GM23248 (cell line): ENCODE data around the gene EIPR1. TPM values are rescaled to one million over a fixed set of nuclear protein-coding genes. Genes with fewer than 3 reads are reported as not detected.
A peak's percentile ranks its signal among the peaks of the same experiment; 100 is the strongest.

ENCODE experiments used
- DNase-seq: peaks from one replicate; pipeline ENCODE4 v3.0.0-alpha.2; 2015
- H2AFZ ChIP-seq: fragments of 200-600 bp; sonication (generic); 2 replicates; pipeline ENCODE4 v1.6.1; 2016; ENCODE audit warnings: antibody characterized with exemption
- H3F3A ChIP-seq: fragments of 200-600 bp; sonication (generic); 2 replicates; pipeline ENCODE4 v1.6.1; 2016; ENCODE audit warnings: mild to moderate bottlenecking, antibody characterized with exemption, mixed run types; ENCODE audit not compliant: insufficient read depth
- H3K27ac ChIP-seq: fragments of 200-600 bp; sonication (generic); 2 replicates; pipeline ENCODE4 v1.5.1; 2016; ENCODE audit warnings: mild to moderate bottlenecking
- H3K27me3 ChIP-seq: fragments of 200-600 bp; sonication (generic); replicated peaks from 2 replicates; pipeline ENCODE4 v1.6.1; 2016; ENCODE audit warnings: mild to moderate bottlenecking; ENCODE audit not compliant: insufficient read depth
- H3K36me3 ChIP-seq: fragments of 200-600 bp; sonication (generic); 2 replicates; pipeline ENCODE4 v1.6.1; 2016; ENCODE audit warnings: low read depth, mild to moderate bottlenecking
- H3K4me1 ChIP-seq: fragments of 200-600 bp; sonication (generic); 2 replicates; pipeline ENCODE4 v1.6.1; 2016; ENCODE audit warnings: mild to moderate bottlenecking; ENCODE audit not compliant: insufficient read depth
- H3K4me2 ChIP-seq: fragments of 200-600 bp; sonication (generic); one replicate; pipeline ENCODE4 v1.6.1; 2016; ENCODE audit warnings: mild to moderate bottlenecking; ENCODE audit not compliant: unreplicated experiment
- H3K4me3 ChIP-seq: fragments of 200-600 bp; sonication (generic); 2 replicates; pipeline ENCODE4 v1.5.1; 2016; ENCODE audit warnings: mild to moderate bottlenecking
- H3K79me2 ChIP-seq: fragments of 200-600 bp; sonication (generic); 2 replicates; pipeline ENCODE4 v1.6.1; 2016; ENCODE audit warnings: mild to moderate bottlenecking; ENCODE audit not compliant: insufficient read depth
- H3K9ac ChIP-seq: fragments of 200-600 bp; sonication (generic); 2 replicates; pipeline ENCODE4 v1.6.1; 2016; ENCODE audit warnings: mild to moderate bottlenecking
- H3K9me2 ChIP-seq: fragments of 200-600 bp; sonication (generic); 2 replicates; pipeline ENCODE4 v1.6.1; 2016; ENCODE audit warnings: mixed run types, mild to moderate bottlenecking, moderate library complexity; ENCODE audit not compliant: insufficient read depth
- H3K9me3 ChIP-seq: fragments of 200-600 bp; sonication (generic); one replicate; pipeline ENCODE4 v1.6.1; 2017; ENCODE audit warnings: low read depth
- H4K20me1 ChIP-seq: fragments of 200-600 bp; sonication (generic); 2 replicates; pipeline ENCODE4 v1.6.0; 2016; ENCODE audit not compliant: insufficient read depth
- EZH2 ChIP-seq: fragments of 200-600 bp; sonication (generic); IDR thresholded peaks from 2 replicates; pipeline ENCODE4 v1.6.1; 2018; ENCODE audit warnings: antibody characterized with exemption, mild to moderate bottlenecking; ENCODE audit not compliant: insufficient read depth, poor library complexity, severe bottlenecking
- EZH2phosphoT487 ChIP-seq: fragments of 200-600 bp; sonication (generic); IDR thresholded peaks from 2 replicates; pipeline ENCODE4 v1.6.1; 2018; ENCODE audit warnings: antibody characterized with exemption, moderate library complexity, mild to moderate bottlenecking, low read depth; ENCODE audit not compliant: insufficient read depth
- WGBS, 2 experiments: methylation state at CpG; one replicate each; pipeline ENCODE4 v1.1.6; 2015 to 2017; ENCODE audit warnings: low lambda C conversion rate in 2 of 2, low coverage in 1 of 2; ENCODE audit errors: missing lambda C conversion rate in 2 of 2; 5-methylcytosine and 5-hydroxymethylcytosine counted together
- in situ Hi-C: fragments of 300-500 bp; cut with MboI; formaldehyde crosslinking; loops from 2 replicates; pipeline ENCODE4 v1.15.0; 2020
- polyA plus RNA-seq: library from polyadenylated mRNA; unstranded; fragments of >200 nt; fragmentation: Nextera tagmentation; extraction: Ambion mirVana; gene quantifications from 2 replicates; pipeline ENCODE4 v1.2.1, GENCODE V29; 2016
- total RNA-seq: library from RNA; depleted of rRNA; stranded (reverse); fragments of >200 nt; shearing (Covaris generic); gene quantifications from 2 replicates; pipeline ENCODE4 v1.2.3, GENCODE V29; 2014; rRNA removed

Gene EIPR1
- total RNA-seq (46.5 and 50.2 TPM in 2 replicates), polyA plus RNA-seq (20.2 and 22.7 TPM in 2 replicates)

GRCh38 chr2:3377612-3378432 is at the start of gene EIPR1:
TSS of gene EIPR1 (minus strand) at chr2:3377818. CDS start at chr2:3377689, 129 bp downstream.
- H2AFZ ChIP-seq = peak within 1 kb of the TSS; percentile 96
- in situ Hi-C loops = no loop called here
- H3K27me3 ChIP-seq = no peaks in the 10 kb centered on the region
- H3K36me3 ChIP-seq = 0 out of 2 replicates have a peak, but pooled peaks cover 4% of the 10 kb centered on the region
- peak within 1 kb of the TSS; percentile 79 for H3K27ac ChIP-seq
- no peak for TF ChIP-seq EZH2phosphoT487
- no peak for TF ChIP-seq EZH2
- no peaks in the 10 kb centered on the region for H3K9me2 ChIP-seq
- peak; percentile 100 for DNase-seq
- H4K20me1 ChIP-seq = no peaks in the 10 kb centered on the region
- peaks cover 55% of the 10 kb centered on the region for H3K79me2 ChIP-seq
- H3K4me3 ChIP-seq = peak within 1 kb of the TSS; percentile 93
- peak within 1 kb of the TSS; percentile 77 for H3K9ac ChIP-seq
- WGBS, 2 experiments = 4 to 5% methylated on average over 57 of the region's 57 CpGs
- H3K9me3 ChIP-seq = no peaks in the 10 kb centered on the region
- H3K4me2 ChIP-seq = peak within 1 kb of the TSS; percentile 91
- H3K4me1 ChIP-seq = peaks cover 24% of the 10 kb centered on the region
- peaks cover 13% of the 10 kb centered on the region for H3F3A ChIP-seq

- in situ Hi-C loops = no loop called here
- H3K4me2 ChIP-seq = no peak overlapping the region
- no peaks in the 10 kb centered on the region for H3F3A ChIP-seq
- H3K9me2 ChIP-seq = no peaks in the 10 kb centered on the region
- 0 out of 2 replicates have a peak, but pooled peaks cover 5% of the 10 kb centered on the region for H3K79me2 ChIP-seq
- H2AFZ ChIP-seq = no peak overlapping the region
- peaks cover 31% of the 10 kb centered on the region for H3K36me3 ChIP-seq
- H3K27ac ChIP-seq = no peak overlapping the region
- TF ChIP-seq EZH2 (no peak), EZH2phosphoT487 (no peak)
- no peak overlapping the region for H3K4me3 ChIP-seq
- H3K9me3 ChIP-seq = no peaks in the 10 kb centered on the region
- DNase-seq = no peak
- WGBS, 2 experiments = 65 to 70% methylated on average over 6 of the region's 6 CpGs
- no peaks in the 10 kb centered on the region for H4K20me1 ChIP-seq
- H3K9ac ChIP-seq = no peak overlapping the region
- no peaks in the 10 kb centered on the region for H3K27me3 ChIP-seq
- no peaks in the 10 kb centered on the region for H3K4me1 ChIP-seq
Measured at GRCh38 chr2:3427272-3427671, 49.7 kb upstream of the EIPR1 start.

- no peak overlapping the region for H3K4me3 ChIP-seq
- H3K4me1 ChIP-seq = no peaks in the 10 kb centered on the region
- WGBS, 2 experiments = 96 to 97% methylated on average over 14 of the region's 14 CpGs
- H3K27me3 ChIP-seq = no peaks in the 10 kb centered on the region
- no peaks in the 10 kb centered on the region for H3K9me3 ChIP-seq
- DNase-seq = no peak
- in situ Hi-C loops = no loop called here
- TF ChIP-seq EZH2phosphoT487 (no peak), EZH2 (no peak)
- H2AFZ ChIP-seq = no peak overlapping the region
- peaks cover 7% of the 10 kb centered on the region; the same call in 1 of the 2 replicates for H3K79me2 ChIP-seq
- no peaks in the 10 kb centered on the region for H3F3A ChIP-seq
- H3K9ac ChIP-seq = no peak overlapping the region
- peaks cover 29% of the 10 kb centered on the region; the same call in 1 of the 2 replicates for H3K36me3 ChIP-seq
- no peak overlapping the region for H3K4me2 ChIP-seq
- H3K27ac ChIP-seq = no peak overlapping the region
- no peaks in the 10 kb centered on the region for H3K9me2 ChIP-seq
- no peaks in the 10 kb centered on the region for H4K20me1 ChIP-seq
Measured at GRCh38 chr2:3426615-3427014, 49.0 kb upstream of the EIPR1 start.

GRCh38 chr2:3424171-3424795 is 46.7 kb upstream of the EIPR1 start:
- Histone ChIP-seq H3K4me3 (no peak overlapping the region), H3F3A (no peaks in the 10 kb centered on the region), H2AFZ (no peak overlapping the region), H3K36me3 (peaks cover 21% of the 10 kb centered on the region; the same call in 1 of the 2 replicates), H3K9me2 (no peaks in the 10 kb centered on the region), H3K9ac (no peak overlapping the region), H4K20me1 (no peaks in the 10 kb centered on the region), H3K79me2 (peaks cover 16% of the 10 kb centered on the region; the same call in 1 of the 2 replicates), H3K27me3 (no peaks in the 10 kb centered on the region), H3K4me1 (no peaks in the 10 kb centered on the region), H3K9me3 (no peaks in the 10 kb centered on the region), H3K4me2 (no peak overlapping the region), H3K27ac (no peak overlapping the region)
- DNase-seq = no peak
- in situ Hi-C loops = no loop called here
- 83 to 85% methylated on average over 9 of the region's 9 CpGs for WGBS, 2 experiments
- TF ChIP-seq EZH2phosphoT487 (no peak), EZH2 (no peak)
